ENCODE results near the gene NLRP6.

NLRP6 gene

DNA sequence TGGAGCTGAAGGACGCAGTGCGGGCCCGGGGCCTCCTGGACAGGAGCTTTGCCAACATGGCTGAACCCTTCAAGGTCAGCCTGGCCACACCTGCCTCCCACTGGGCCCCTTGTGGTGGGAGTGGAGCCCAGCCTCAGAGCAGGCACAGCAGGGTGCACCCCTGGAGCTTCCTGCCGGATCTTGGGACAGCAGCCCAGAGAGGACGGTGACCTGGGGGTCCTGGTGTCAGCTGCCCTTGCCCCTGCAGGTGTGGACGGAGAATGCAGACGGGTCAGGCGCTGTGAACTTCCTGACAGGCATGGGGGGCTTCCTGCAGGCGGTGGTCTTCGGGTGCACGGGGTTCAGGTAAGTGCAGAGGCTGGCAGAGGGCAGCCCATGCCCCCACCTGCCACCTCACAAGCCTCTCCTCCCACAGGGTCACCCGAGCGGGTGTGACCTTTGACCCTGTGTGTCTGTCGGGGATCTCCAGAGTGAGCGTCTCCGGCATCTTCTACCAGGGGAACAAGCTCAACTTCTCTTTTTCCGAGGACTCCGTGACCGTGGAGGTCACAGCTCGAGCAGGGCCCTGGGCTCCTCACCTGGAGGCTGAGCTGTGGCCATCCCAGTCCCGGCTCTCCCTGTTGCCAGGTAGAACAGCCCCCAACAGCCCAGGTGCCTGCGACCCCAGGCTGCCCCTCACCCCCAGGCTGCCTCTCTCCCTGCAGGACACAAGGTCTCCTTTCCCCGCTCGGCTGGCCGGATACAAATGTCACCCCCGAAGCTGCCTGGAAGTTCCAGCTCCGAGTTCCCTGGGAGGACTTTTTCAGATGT lies 15.8 kb downstream of the NLRP6 start:
- no peaks in the 10 kb centered on the region for H3K9me3 ChIP-seq (ENCODE audit: control extremely low read depth in 1 of 5, control insufficient read depth in 4 of 5, insufficient read depth in 2 of 5, low read depth in 1 of 5, low read length in 4 of 5)
- peaks cover 0 to 11% (median 7%) of the 10 kb centered on the region in 4 experiments for H3K4me1 ChIP-seq (ENCODE audit: control extremely low read depth in 1 of 4, control insufficient read depth in 4 of 4, insufficient read depth in 4 of 4, low read length in 3 of 4)
- POLR2A ChIA-PET: no interaction called here
- no peak overlapping the region for H3K4me3 ChIP-seq (ENCODE audit: control insufficient read depth in 1 of 7, extremely low read depth in 1 of 7, insufficient read depth in 4 of 7, low read depth in 2 of 7, low read length in 6 of 7)
- H3K36me3 ChIP-seq (ENCODE audit: control insufficient read depth in 4 of 4, insufficient read depth in 4 of 4, low read length in 3 of 4): peaks cover 0 to 20% (median 0%) of the 10 kb centered on the region in 4 experiments
- DNase-seq: no peak
- 95% methylated on average over 25 of the region's 27 CpGs for WGBS (ENCODE audit: insufficient coverage)
- H3K27ac ChIP-seq (ENCODE audit: insufficient read depth in 1 of 2, low read depth in 1 of 2, low read length in 2 of 2, poor library complexity in 1 of 2, severe bottlenecking in 2 of 2): no peak overlapping the region
- CTCF ChIA-PET: interaction anchor here (0.8 to 2.0 kb wide), 5 partner anchors 10 to 68 kb away, joined by 3 to 14 read pairs (median 3); no protein-coding TSS in a partner anchor
- H3K27me3 ChIP-seq (replicated peaks in 2 of 5; ENCODE audit: control insufficient read depth in 4 of 5, insufficient read depth in 5 of 5, low read length in 4 of 5): peaks cover 0 to 15% (median 0%) of the 10 kb centered on the region in 5 experiments

- ChIA-PET CTCF (interaction anchor here (0.8 to 2.0 kb wide), 3 partner anchors 10 to 67 kb away, joined by 3 to 14 read pairs (median 3); no protein-coding TSS in a partner anchor), POLR2A (no interaction called here)
- Histone ChIP-seq H3K36me3 (ENCODE audit: control insufficient read depth in 4 of 4, insufficient read depth in 4 of 4, low read length in 3 of 4) (peaks cover 0 to 20% (median 0%) of the 10 kb centered on the region in 4 experiments), H3K9me3 (ENCODE audit: control extremely low read depth in 1 of 5, control insufficient read depth in 4 of 5, insufficient read depth in 2 of 5, low read depth in 1 of 5, low read length in 4 of 5) (no peaks in the 10 kb centered on the region), H3K27me3 (replicated peaks in 2 of 5; ENCODE audit: control insufficient read depth in 4 of 5, insufficient read depth in 5 of 5, low read length in 4 of 5) (peaks cover 0 to 23% (median 0%) of the 10 kb centered on the region in 5 experiments), H3K4me3 (ENCODE audit: control insufficient read depth in 1 of 7, extremely low read depth in 1 of 7, insufficient read depth in 4 of 7, low read depth in 2 of 7, low read length in 6 of 7) (no peak overlapping the region), H3K4me1 (ENCODE audit: control extremely low read depth in 1 of 4, control insufficient read depth in 4 of 4, insufficient read depth in 4 of 4, low read length in 3 of 4) (peaks cover 0 to 6% (median 3%) of the 10 kb centered on the region in 4 experiments), H3K27ac (ENCODE audit: insufficient read depth in 1 of 2, low read depth in 1 of 2, low read length in 2 of 2, poor library complexity in 1 of 2, severe bottlenecking in 2 of 2) (no peak overlapping the region)
- no peak for DNase-seq
- whole genome bisulfite sequencing (ENCODE audit: insufficient coverage): 93% methylated on average over 12 of the region's 16 CpGs
Measured at GRCh38 chr11:294780-295179, 16.6 kb downstream of the NLRP6 start.

GRCh38 chr11:295351-296170 lies 17.4 kb downstream of the NLRP6 start:
- no peak for DNase-seq
- POLR2A ChIA-PET: no interaction called here
- H3K9me3 ChIP-seq (ENCODE audit: control extremely low read depth in 1 of 5, control insufficient read depth in 4 of 5, insufficient read depth in 2 of 5, low read depth in 1 of 5, low read length in 4 of 5): no peaks in the 10 kb centered on the region
- H3K27me3 ChIP-seq (replicated peaks in 2 of 5; ENCODE audit: control insufficient read depth in 4 of 5, insufficient read depth in 5 of 5, low read length in 4 of 5): peaks cover 0 to 30% (median 0%) of the 10 kb centered on the region in 5 experiments
- H3K4me3 ChIP-seq (ENCODE audit: control insufficient read depth in 1 of 7, extremely low read depth in 1 of 7, insufficient read depth in 4 of 7, low read depth in 2 of 7, low read length in 6 of 7): no peak overlapping the region
- peaks cover 0 to 20% (median 0%) of the 10 kb centered on the region in 4 experiments for H3K36me3 ChIP-seq (ENCODE audit: control insufficient read depth in 4 of 4, insufficient read depth in 4 of 4, low read length in 3 of 4)
- H3K27ac ChIP-seq (ENCODE audit: insufficient read depth in 1 of 2, low read depth in 1 of 2, low read length in 2 of 2, poor library complexity in 1 of 2, severe bottlenecking in 2 of 2): no peak overlapping the region
- 91% methylated on average over 24 of the region's 26 CpGs for WGBS (ENCODE audit: insufficient coverage)
- CTCF ChIA-PET: interaction anchor here (0.6 to 2.0 kb wide), 3 partner anchors 9 to 35 kb away, joined by 3 to 14 read pairs (median 3); no protein-coding TSS in a partner anchor
- H3K4me1 ChIP-seq (ENCODE audit: control extremely low read depth in 1 of 4, control insufficient read depth in 4 of 4, insufficient read depth in 4 of 4, low read length in 3 of 4): peaks cover 0 to 7% (median 1%) of the 10 kb centered on the region in 4 experiments

DNA sequence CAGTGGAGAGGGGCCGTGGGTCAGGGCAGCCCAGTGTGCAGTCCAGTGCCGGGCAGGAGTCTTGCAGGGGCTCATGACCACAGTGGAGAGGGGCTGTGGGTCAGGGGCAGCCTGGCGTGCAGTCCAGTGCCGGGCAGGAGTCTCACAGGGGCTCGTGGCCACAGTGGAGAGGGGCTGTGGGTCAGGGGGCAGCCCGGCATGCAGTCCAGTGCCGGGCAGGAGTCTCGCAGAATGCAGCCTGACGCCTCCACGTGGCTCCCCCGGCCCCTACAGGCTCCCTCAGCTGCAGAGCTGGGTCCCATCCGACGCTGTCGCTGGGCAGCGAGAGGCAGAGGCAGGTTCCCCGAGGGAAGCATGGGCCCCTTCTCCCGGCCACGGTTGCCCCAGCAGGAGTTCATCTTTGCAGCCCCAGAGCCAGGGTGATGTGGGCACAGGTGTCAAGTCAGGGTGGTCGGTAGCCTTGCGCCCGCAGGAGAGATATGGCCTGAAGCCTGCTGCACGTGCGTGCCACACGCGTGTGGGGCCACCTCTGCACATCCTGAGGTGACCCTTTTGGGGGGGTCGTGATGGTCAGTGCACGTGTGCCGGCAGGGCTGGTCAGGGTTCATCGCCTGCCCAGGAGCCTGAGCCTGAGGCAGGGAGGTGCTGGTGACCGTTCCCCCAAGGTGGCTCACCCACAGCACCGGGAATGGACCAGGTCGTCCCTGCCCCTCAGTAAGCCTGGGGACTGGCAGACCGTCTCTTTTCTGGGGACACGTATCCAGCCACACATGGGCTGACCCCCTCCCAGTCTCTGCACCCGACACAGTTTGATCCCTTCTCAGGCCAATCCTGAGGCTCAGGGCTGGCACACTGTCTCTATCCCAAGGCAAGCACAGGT lies 18.2 kb downstream of the NLRP6 start:
- ChIA-PET CTCF (no interaction called here), POLR2A (no interaction called here)
- no peak for DNase-seq
- Histone ChIP-seq H3K9me3 (ENCODE audit: control extremely low read depth in 1 of 5, control insufficient read depth in 4 of 5, insufficient read depth in 2 of 5, low read depth in 1 of 5, low read length in 4 of 5) (no peaks in the 10 kb centered on the region), H3K27ac (ENCODE audit: insufficient read depth in 1 of 2, low read depth in 1 of 2, low read length in 2 of 2, poor library complexity in 1 of 2, severe bottlenecking in 2 of 2) (no peak overlapping the region), H3K4me3 (ENCODE audit: control insufficient read depth in 1 of 7, extremely low read depth in 1 of 7, insufficient read depth in 4 of 7, low read depth in 2 of 7, low read length in 6 of 7) (no peak overlapping the region), H3K27me3 (replicated peaks in 2 of 5; ENCODE audit: control insufficient read depth in 4 of 5, insufficient read depth in 5 of 5, low read length in 4 of 5) (peaks cover 0 to 33% (median 0%) of the 10 kb centered on the region in 5 experiments), H3K36me3 (ENCODE audit: control insufficient read depth in 4 of 4, insufficient read depth in 4 of 4, low read length in 3 of 4) (peaks cover 0 to 20% (median 0%) of the 10 kb centered on the region in 4 experiments), H3K4me1 (ENCODE audit: control extremely low read depth in 1 of 4, control insufficient read depth in 4 of 4, insufficient read depth in 4 of 4, low read length in 3 of 4) (peaks cover 0 to 7% (median 1%) of the 10 kb centered on the region in 4 experiments)
- WGBS (ENCODE audit: insufficient coverage): 90% methylated on average over 32 of the region's 35 CpGs

GRCh38 chr11:297051-297585 lies 18.9 kb downstream of the NLRP6 start:
- peaks cover 0 to 19% (median 0%) of the 10 kb centered on the region in 4 experiments for H3K36me3 ChIP-seq (ENCODE audit: control insufficient read depth in 4 of 4, insufficient read depth in 4 of 4, low read length in 3 of 4)
- no peak for DNase-seq
- peaks cover 0 to 7% (median 1%) of the 10 kb centered on the region in 4 experiments for H3K4me1 ChIP-seq (ENCODE audit: control extremely low read depth in 1 of 4, control insufficient read depth in 4 of 4, insufficient read depth in 4 of 4, low read length in 3 of 4)
- peaks cover 0 to 33% (median 0%) of the 10 kb centered on the region in 5 experiments for H3K27me3 ChIP-seq (replicated peaks in 2 of 5; ENCODE audit: control insufficient read depth in 4 of 5, insufficient read depth in 5 of 5, low read length in 4 of 5)
- no peaks in the 10 kb centered on the region for H3K9me3 ChIP-seq (ENCODE audit: control extremely low read depth in 1 of 5, control insufficient read depth in 4 of 5, insufficient read depth in 2 of 5, low read depth in 1 of 5, low read length in 4 of 5)
- WGBS (ENCODE audit: insufficient coverage): 74% methylated on average over 7 of the region's 13 CpGs
- no peak overlapping the region for H3K27ac ChIP-seq (ENCODE audit: insufficient read depth in 1 of 2, low read depth in 1 of 2, low read length in 2 of 2, poor library complexity in 1 of 2, severe bottlenecking in 2 of 2)
- CTCF ChIA-PET: no interaction called here
- H3K4me3 ChIP-seq (ENCODE audit: control insufficient read depth in 1 of 7, extremely low read depth in 1 of 7, insufficient read depth in 4 of 7, low read depth in 2 of 7, low read length in 6 of 7): no peak overlapping the region
- POLR2A ChIA-PET: no interaction called here
